GDM1 (cell line): ENCODE results near the gene REL.
A peak's percentile ranks its signal among the peaks of the same experiment; 100 is the strongest.
"Not testable (repeated sequence)": the region's sequence is repeated elsewhere in the genome, so short reads cannot be mapped to it uniquely, and the experiment has no call there.

Experiments used
- DNase-seq: peaks from one replicate; lab custom pipeline; 2025; lab: John Stamatoyannopoulos, UW

The REL gene

DNA sequence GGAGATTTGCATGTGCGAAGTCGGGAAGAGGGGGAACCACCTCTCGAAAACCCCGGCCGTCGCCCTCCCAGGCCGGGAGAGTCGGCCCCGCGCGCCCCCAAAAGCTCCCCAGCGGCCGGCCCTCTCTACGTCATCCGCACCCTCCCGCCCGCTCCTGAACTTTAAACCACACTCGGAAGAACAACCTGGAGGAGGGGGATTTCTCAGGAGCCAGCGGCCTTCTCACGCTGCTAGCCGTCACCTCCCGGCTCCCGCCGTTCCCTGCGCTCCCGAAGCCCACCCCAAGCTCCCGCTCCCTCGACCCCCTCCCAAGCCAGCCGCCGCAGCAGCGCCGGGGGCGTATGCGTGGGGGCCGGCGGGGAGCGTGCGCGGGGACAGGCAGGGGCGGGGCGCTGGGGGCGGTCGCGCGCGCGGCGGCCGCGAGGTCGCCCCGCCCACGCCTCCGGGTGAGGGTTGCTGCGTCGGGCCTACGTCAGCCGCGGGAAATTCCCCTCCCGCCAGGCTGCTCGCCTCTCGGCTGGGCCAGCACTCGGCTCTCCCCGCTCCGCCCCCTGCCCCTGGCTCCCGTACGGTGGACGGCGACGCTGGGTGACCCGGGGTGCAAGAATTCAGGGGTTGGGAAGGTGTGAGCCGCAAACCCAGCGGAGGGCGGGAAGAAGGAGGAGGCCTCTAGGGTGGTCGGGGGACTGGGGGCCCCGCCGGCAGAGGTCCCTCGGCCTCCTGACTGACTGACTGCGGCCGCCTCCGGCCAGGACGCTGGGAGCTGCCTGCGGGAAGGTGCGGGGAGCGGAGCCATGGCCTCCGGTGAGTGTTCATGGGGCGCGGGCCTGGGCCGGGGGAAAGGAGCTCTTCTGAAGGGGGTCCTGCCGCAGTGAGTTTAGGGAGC, at the start of gene REL:
TSS of gene REL (plus strand) at position 528 of the 886 bp plus-strand sequence. CDS start at position 795, 267 bp downstream.
- DNase-seq, result peak; percentile 89

DNA sequence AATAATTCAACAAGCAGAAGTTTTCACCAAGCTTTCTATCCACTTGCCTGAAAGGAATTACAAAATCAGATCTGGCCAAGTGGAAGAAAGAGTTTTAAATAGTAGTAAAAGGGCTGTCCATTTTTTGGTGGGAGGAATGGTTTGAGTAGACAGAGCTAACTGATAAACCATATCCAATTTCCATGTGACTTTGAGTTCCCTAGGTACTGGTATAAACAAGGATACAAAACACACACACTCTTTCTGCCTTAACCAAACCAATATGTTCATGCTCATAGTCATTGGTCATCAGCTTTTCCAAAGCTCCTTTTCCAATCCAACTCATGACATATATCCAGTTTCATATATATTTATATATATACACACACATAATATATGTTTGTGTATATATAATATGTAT, 49.5 kb upstream of the REL start:
- no peak for DNase-seq

DNA sequence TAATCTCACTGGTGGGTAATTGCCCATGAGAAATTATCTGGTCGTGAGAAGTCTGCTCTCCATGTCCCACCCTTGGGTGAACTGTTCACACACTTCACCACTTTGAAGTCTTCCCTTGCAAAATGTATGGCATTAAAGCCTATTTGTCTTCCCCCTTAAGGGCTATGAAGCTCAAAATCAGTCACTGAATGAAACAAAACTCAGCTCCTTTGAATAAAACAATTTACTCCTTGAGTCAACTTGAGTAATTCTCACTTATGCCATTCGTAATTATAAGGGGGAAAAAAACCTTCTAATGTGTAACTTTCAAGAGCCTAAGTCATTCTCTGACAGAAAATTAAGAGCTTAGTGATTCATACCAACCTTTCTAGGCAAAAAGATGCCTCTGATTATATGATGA, 48.8 kb upstream of the REL start:
- DNase-seq, result no peak

DNA sequence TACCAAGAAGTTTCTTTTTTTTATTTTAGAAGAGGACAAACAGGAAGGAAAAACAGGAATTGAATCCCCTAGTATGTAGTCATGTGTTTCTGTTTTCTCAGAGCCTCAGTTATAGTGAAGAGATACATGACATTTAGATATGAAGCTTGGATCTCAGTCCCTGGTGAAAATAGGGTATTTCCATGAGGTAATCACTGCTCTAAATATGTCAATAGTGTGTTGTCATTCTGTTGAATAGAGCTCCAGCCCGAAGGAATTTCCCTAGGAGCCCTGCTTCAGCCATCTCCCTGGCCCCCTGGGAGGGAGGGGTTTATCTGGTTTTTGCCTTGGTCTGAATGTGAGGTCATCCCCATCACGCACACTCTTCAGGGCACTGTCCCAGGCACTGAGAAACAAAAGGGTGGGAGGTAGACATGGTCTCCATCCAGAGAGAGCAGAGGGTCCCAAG, 47.1 kb upstream of the REL start:
- no peak for DNase-seq

DNA sequence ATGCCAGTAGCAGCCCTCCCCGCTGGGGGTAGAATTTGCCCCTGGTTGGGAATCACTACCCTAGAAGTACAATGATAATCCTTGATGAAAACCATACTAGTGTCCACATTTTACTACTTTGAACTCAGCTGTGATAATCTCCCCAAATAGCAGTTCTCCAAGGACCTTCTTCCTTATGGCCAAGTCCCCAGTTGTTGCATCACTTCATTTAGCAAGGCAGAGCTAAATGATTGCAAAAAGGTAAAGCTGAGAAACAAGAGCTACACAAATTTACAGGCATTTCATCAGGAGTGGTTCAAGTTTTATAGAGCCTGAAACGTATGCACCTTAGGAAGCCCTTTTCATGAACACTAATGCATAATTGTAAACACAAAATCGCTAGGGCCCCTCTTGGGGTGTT, 44.9 kb upstream of the REL start:
- DNase-seq, result no peak

DNA sequence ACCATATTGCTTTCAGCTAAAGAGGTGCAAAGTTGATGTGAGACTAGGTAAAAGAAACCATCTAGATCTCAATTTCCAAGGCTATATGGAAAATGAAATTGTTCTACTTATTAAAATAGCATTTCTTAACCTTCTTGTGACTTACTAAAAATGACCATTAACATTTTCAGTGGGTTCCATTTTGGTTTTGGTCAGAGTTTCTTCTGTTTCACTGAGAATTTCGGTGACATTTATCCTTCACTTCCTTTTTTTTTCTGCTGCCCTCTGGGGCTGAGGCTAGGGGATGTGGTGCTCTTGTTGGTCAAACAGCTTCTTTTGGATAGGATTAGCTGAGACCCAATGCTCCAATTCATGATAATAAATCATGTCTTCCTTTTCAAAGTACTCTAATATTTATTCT, 44.3 kb upstream of the REL start:
- DNase-seq, result no peak

DNA sequence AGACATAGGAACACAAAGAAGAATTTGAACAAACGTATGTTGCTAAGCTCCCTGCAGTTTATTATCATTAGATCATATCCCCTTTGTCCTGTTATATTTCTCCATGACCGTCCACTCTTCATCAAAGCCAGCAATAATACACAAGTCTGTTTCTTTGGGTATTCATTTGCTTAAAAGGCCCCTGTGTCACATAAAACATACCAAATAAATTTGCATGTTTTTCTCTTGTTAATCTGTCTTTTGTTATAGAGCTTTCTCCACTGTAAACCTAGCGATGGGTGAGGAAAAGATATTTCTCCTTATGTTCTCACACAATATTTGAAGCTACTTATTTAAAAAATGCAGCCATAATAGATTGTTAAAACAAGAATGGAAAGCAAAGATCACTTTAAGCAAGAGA, 42.9 kb upstream of the REL start:
- DNase-seq, result no peak

DNA sequence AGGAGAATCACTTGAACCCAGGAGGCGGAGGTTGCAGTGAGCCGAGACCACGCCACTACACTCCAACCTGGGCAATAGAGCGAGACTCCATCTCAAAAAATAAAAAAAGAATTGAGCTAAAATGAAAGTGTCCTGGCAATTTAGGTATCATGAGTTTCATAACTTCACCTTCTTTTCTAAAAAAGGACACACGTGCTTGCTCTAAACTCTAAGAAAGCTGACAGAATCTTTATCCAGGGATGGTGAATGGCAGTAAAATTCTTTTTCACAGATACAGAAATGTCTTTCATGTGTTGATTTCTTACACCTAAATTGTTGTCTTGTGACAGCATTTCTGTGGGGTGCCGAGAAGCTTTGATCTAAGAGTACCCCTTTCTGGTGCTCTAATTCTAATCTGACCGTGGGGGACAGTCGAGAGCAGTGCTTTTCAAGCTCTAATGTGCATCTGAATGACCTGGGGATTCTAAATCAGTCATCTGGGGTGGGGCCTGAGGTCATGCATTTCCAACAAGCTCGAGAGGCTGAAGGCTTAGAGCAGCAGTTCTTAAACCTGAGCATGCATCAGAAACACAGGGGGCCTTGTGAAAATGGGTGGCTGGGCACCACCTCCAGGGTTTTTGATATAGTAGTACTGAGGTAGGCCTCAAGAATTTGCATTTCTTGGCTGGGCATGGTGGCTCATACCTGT, 42.1 kb upstream of the REL start:
- DNase-seq, result no peak

DNA sequence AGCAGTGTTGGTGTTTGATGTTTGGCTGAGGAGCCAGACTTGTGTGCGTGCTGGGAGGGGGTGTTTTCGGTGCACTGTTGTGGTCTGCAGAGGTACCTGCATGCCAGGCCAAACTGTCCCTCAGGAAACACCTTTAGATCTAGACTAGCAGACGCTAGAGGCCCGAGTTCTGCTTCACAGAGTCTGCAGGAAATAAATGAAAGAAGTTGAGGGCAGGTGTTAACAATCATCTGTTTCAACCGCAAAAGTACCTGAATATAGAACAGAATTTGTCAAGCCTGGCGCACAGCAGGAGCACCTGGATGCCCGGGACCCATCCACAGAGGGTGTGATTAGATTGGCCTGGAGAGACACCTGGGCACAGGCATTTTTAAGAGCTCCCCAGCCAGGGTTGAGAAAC, 40.5 kb upstream of the REL start:
- DNase-seq, result no peak

DNA sequence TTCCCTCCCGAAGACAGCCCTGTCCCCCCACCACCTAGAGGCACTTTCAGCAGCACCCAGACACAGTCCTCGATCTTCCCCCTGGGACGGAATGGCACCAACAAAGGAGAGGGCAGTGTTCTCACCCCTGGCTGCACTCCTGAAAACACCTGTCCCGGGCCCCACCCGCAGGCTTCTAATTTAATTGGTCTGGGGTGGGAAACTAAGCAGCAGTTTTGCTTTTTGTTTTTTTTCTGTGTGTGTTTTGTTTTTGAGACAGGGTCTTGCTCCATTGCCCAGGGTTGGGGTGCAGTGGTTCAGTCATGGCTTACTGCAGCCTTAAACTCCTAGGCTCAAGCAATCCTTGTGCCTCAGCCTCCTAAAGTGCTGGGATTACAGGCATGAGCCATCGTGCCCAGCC, 38.4 kb upstream of the REL start:
- no peak for DNase-seq

DNA sequence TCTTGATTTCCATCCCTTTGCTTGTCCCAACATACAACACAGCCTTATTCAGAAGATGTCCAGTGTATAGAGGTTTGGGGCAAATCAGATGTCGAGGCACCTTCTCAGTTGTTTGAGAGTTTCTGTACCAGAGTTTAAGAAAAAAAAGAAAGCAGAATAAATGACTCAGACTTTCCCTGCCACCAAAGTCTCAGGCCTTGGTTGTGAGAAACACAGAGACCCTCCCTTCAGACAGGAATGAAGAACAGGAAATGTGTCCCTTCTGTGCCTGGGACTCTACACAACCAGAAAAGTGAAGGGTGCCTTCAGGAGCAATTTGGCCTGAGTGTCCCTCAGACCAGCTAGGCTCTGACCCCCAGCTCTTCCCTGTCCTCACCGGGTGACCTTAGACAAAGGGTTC, 37.3 kb upstream of the REL start:
- no peak for DNase-seq

DNA sequence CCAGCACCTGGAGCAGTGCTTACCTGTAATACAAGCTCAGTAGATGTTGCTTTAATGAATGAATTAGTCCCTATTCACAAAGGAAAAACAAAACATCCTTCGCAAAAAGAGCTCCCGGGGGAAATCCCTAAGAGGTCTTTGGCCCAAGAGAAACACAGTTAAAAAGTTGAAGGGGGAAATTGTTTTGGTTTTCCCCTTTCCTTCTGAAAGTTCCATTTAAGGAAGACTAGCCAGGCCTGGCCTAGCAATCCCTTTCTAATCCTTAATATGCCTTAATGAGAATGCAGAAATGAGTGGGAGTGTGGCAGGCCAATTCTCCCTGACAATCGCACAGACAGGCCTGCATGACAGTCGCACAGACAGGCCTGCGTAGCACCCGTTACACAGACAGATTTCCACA, 33.5 kb upstream of the REL start:
- DNase-seq, result no peak

DNA sequence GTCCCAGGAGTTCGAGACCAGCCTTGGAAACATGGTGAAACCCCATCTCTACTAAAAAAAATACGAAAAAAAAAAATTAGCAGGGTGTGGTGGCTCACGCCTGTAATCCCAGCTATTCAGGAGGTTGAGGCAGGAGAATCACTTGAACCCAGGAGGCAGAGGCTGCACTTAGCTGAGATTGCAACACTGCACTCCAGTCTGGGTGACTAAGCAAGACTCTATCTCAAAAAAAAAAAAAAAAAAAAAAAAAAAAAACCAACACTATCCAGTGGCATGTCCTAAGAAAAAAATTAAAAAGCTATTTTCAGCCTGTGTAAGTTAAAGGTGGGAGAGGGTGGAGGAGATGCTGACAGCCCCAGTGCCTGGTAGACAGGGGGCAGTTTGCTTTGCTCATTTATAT, 32.2 kb upstream of the REL start:
- no peak for DNase-seq

DNA sequence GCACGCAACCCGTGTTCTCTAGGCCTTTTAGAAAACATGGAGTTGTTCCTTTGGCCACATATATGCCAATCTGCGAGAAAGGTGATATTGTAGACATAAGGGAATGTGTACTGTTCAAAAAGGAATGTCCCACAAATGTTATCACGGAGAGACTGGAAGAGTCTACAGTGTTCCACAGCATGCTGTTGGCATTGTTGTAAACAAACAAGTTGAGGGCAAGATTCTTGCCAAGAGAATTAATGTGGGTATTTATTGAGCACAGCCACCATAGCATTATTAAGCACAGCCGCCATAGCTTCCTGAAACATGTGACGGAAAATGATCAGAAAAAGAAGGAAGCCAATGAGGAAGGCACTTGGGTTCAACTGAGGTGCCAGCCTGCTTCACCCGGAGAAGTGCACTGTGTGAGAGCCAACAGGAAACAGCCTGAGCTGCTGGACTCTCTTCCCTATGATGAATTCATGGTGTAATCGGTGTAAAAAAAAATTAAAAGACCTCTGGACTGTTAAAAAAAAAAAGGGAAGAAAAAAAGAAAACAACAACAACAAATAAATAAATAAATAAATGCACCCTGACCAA, 29.0 kb upstream of the REL start:
- peak; percentile 23 for DNase-seq

DNA sequence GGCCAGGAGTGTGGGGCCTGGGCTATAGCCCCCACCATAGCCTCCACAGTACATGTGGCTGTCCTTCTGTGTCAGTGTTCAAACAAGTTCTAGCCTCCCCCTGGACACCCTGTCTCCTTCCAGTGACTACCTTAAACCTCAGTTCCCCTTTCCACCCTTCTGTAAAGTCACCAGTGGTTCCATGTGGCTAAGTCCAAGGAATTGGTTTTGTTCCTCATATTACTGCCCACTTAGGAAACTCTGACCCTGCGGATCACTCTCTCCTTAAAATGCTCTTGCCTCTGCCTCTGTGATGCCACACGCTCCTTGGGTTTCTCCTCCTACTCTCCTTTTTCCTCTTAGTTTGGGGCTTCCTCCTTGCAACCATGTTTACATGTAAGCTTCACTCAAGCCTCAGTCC, 27.8 kb upstream of the REL start:
- DNase-seq, result no peak

DNA sequence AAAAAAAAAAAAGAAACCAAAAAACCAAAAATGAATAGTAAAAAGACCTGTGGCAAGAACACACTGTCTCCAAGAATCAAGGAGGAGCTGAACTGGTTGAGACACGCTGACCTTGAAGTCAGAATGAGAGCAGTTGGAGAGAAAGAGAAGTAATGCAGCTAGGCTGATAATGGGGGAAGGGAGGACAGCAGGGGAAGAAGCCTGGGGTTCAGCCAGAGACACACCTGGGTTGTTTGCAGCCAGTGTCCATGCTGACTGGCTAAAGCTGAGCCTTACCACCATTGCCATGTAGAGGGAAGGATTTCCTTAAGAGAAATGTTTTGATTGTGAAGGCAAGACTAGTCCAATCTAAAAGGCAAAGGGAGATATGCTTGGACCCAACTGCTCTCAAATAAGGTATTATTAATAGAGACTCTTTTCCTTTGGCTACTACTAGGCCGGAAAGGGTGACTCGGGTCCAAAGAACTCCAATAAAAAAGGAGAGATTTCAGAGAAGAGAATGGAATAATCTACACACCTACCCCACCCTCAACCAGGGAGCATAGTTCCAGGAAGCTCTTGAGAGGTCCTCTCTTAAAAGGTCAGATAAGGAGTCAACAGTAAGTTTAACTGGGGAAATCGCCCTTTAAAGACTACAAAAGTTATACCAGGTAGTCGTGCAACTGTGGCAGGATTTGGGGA, 25.2 kb upstream of the REL start:
- no peak for DNase-seq

DNA sequence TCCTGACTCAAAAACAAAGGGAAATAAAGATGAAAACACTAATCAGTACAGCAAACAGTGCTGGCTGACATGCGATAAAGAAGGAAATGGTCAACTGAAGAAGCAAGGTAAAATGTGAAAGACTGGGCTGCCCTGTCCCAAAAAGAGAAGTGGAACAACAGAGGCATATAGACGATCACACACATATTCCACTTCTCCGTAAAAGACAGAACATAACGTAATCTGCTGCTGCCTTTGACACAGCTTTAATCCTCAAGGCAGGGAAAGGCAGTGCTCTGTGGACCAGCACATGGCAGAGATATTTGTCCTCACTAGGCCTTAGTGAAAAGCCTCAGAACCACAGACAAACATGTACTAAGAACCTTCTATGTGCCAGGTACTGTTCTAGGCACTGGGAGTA, 24.3 kb upstream of the REL start:
- DNase-seq, result no peak

DNA sequence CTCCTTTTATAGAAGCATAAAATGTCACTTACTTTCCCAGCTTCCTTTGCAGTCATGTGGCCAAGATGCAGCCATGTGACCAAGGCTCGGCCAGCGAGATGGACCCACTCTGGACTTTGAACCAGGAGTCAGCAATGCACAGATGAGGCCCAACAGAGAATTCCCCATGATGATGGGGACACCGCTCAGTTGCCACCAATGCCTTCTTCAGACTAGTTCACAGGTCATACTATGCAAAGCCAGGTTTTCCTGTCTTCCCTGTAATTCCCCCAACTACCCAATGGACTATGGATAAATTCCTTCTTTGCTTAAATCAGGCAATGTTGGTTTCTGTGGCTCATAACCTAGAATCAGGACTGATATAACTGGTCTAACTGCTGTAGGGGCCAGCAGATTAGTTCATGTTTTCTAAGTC, 22.5 kb upstream of the REL start:
- DNase-seq, result no peak

DNA sequence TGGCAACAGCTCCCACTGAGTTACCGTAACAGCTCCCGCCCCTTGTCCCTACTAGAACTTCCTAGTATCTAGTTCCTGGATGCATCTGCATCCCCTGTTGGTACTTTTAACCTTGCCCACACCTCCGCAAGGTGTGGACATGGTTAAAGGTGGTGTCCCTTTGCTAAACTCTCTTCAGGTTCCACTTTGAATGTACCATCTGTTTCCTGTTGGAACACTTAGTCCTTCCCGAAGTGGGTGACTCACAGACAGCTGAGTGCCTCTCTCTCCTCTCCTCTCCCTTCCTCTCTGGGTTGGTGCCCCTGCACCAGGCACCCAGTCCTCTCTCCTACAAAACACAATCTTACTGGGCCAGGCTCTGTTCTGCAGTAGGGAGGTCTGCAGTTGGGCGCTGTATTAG, 19.6 kb upstream of the REL start:
- no peak for DNase-seq

DNA sequence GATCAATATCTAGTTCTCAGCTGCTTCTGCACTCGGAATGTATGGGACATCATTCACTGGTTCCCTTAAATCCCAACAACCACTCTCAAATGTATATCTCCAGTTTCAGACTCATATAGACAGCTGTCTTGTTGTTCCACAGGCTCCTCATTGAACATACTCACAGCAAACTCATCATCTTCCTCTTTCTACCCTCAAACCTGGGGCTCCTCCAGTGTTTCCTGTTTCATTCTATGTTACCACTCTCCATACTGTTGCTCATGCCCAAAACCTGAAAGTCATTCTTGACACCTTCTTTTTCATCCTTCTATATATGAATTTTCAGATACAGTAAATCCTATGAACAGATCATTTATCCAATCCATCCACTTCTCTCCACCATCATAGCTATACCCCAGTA, 18.7 kb upstream of the REL start:
- no peak for DNase-seq

DNA sequence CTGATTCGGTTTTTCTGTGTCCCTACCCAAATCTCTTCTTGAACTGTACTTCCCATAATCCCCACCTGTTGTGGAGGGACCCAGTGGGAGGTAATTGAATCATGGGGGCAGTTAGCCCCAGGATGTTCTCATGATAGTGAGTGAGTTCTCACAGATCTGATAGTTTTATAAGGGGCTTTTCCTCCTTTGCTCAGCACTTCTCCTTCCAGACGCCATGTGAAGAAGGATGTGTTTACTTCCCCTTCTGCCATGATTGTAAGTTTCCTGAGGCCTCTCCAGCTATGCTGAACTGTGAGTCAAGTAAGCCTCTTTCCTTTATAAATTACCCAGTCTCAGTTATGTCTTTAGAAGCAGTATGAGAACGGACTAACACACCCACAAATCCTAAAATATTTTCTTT, 16.0 kb upstream of the REL start:
- not testable (repeated sequence) for DNase-seq

DNA sequence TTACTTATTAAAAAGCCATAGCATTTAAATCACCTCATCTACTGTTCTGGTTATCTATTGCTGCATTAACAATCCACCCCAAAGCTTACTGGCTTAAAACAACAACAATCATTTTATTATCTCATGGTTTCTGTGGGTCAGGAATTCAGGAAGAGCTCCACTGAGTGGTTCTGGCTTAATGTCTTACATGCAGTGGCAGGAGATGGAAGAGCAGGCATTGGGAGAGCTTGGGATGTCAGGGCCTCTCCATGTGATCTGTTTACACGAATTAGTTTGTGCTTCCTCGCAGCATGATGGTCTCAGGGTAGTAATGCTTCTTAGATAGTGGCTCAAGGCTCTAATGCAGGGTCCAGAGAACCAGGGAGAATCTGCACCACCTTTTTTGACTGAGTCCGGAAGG, 14.4 kb upstream of the REL start:
- no peak for DNase-seq

DNA sequence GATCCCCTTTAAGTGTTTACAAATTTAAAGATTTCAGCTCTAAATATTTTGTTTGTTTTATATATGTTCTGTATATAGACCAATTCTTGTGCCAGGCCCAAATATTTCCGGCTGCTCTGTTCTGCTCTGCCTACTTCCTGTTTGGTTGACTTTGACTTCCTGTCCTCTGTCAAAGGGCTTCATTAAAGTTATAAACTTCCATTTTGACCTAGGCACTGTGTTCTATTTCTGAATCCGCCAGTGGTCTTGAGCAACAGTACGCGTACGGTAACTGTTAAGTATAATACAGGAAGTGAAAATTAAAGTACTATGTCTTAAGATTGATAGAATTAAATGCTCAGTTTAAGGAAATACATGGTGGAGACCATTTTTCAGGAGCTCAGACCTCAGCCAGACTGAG, 13.5 kb upstream of the REL start:
- DNase-seq, result peak; percentile 75
